Suprapubic skin (tissue), 4 donors: ENCODE data around the gene ROR2. TPM values are rescaled to one million over a fixed set of nuclear protein-coding genes. Genes with fewer than 3 reads are reported as not detected.

ENCODE experiments used
- DNase-seq, 2 donors: peaks; one replicate each; pipeline ENCODE4 v3.0.0-alpha.2; 2019; ENCODE audit warnings: low spot score in 2 of 2
- H3K27ac ChIP-seq: fragments of 200-600 bp; sonication (generic); one replicate; pipeline ENCODE4 v1.5.1; 2019
- H3K27me3 ChIP-seq: fragments of 200-600 bp; sonication (generic); one replicate; pipeline ENCODE4 v1.5.1; 2019
- H3K36me3 ChIP-seq: fragments of 200-600 bp; sonication (generic); one replicate; pipeline ENCODE4 v1.5.1; 2019
- H3K4me1 ChIP-seq: fragments of 200-600 bp; sonication (generic); one replicate; pipeline ENCODE4 v1.5.1; 2019
- H3K4me3 ChIP-seq: fragments of 200-600 bp; sonication (generic); one replicate; pipeline ENCODE4 v1.5.1; 2019; ENCODE audit warnings: mild to moderate bottlenecking
- H3K9me3 ChIP-seq: fragments of 200-600 bp; sonication (generic); one replicate; pipeline ENCODE4 v1.5.1; 2019
- EP300 ChIP-seq: sonication (generic); formaldehyde crosslinking; IDR thresholded peaks from one replicate; pipeline ENCODE4 v1.6.1; 2017; ENCODE audit warnings: antibody characterized with exemption
- POLR2A ChIP-seq, 2 donors: fragments of 450-650 bp; IDR thresholded peaks; one replicate each; pipeline ENCODE4 v1.6.1; 2017; ENCODE audit warnings: antibody characterized with exemption in 2 of 2, mild to moderate bottlenecking in 2 of 2, moderate library complexity in 2 of 2
- POLR2AphosphoS5 ChIP-seq, 3 donors: sonication (generic); formaldehyde crosslinking; IDR thresholded peaks; one replicate each; pipeline ENCODE4 v1.6.1; 2017; ENCODE audit warnings: antibody characterized with exemption in 3 of 3
- WGBS: methylation state at CpG from one replicate; pipeline ENCODE4 v1.1.5; 2018; 5-methylcytosine and 5-hydroxymethylcytosine counted together
- total RNA-seq, 4 donors: library from RNA; depleted of rRNA; stranded (reverse); fragments of >200 nt; gene quantifications; one replicate each; pipeline ENCODE4 v1.1.0, GENCODE V29; 2016
- TF ChIP-seq, protein P1 (sequence below), 2 donors: fragments of 200-600 bp in 1 of 2; fragments of 450-650 bp in 1 of 2; sonication (generic) in 1 of 2; IDR thresholded peaks; one replicate each; pipeline ENCODE4 v1.5.1; 2016 to 2019; ENCODE audit warnings: antibody characterized with exemption in 2 of 2, mild to moderate bottlenecking in 1 of 2, moderate library complexity in 1 of 2

The ROR2 gene
- total RNA-seq, 4 donors from 2014 or later = 3.3 to 7.3 (median 5.0) TPM

DNA sequence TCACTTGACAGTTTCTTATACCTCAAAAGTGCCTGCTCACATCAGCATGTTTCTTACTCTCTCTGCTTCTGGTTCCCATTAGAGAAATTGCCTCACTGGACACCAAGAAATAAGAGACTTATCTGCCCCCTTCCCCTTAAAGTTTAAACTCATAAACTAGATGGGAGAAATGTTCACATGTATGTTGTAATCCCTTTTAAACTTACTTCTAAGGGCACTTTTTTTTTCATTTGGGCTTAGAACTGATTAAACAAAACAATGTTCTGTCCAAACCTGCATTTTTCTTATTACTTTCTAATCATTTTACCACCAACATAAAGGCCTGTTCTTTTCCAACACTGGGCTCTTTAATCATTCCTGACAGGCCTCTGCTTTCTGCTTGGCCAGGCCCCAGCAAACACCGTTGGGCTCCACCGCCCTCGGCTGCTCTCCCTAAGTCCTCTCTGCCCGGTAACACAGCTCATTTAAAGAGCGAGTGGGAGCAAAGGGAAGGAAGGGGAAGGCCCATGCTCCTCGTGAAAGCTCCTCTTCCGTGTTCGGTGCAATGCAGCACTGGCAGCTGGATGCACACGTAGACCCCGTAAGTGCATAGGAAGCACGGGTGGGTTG is 53.4 kb downstream of the ROR2 start:
- WGBS = 20% methylated on average over 11 of the region's 11 CpGs
- Histone ChIP-seq H3K4me1 (peaks cover 55% of the 10 kb centered on the region), H3K36me3 (no peaks in the 10 kb centered on the region), H3K9me3 (no peaks in the 10 kb centered on the region), H3K27me3 (no peaks in the 10 kb centered on the region), H3K27ac (no peak overlapping the region), H3K4me3 (no peak overlapping the region)
- DNase-seq = no peak
- TF ChIP-seq, protein P1, sequence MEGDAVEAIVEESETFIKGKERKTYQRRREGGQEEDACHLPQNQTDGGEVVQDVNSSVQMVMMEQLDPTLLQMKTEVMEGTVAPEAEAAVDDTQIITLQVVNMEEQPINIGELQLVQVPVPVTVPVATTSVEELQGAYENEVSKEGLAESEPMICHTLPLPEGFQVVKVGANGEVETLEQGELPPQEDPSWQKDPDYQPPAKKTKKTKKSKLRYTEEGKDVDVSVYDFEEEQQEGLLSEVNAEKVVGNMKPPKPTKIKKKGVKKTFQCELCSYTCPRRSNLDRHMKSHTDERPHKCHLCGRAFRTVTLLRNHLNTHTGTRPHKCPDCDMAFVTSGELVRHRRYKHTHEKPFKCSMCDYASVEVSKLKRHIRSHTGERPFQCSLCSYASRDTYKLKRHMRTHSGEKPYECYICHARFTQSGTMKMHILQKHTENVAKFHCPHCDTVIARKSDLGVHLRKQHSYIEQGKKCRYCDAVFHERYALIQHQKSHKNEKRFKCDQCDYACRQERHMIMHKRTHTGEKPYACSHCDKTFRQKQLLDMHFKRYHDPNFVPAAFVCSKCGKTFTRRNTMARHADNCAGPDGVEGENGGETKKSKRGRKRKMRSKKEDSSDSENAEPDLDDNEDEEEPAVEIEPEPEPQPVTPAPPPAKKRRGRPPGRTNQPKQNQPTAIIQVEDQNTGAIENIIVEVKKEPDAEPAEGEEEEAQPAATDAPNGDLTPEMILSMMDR (IDR thresholded peaks at IDR 0.05) = no peak
- TF ChIP-seq POLR2AphosphoS5 (IDR thresholded peaks at IDR 0.05) (no peak), EP300 (no peak), POLR2A (IDR thresholded peaks at IDR 0.05) (no peak)

DNA sequence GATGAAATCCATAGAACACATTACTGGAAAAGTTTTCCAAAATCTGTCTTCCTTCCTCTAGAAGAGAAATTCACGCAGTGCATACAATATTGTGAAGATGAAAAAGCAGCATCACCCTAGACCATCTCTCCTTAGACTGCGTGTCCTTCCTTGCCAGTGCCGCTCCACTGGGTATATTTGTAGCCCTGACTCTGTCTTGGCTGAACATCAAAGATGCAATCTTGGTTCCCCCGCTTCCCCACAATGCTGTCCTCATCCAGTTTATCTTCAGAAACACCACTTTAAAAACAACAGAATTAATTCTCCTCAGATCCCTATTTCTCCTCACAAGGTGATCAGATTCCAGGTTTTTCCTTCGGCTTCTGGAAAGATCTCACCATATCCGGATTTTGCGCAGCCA is 53.9 kb downstream of the ROR2 start:
- H3K4me1 ChIP-seq = peaks cover 51% of the 10 kb centered on the region

DNA sequence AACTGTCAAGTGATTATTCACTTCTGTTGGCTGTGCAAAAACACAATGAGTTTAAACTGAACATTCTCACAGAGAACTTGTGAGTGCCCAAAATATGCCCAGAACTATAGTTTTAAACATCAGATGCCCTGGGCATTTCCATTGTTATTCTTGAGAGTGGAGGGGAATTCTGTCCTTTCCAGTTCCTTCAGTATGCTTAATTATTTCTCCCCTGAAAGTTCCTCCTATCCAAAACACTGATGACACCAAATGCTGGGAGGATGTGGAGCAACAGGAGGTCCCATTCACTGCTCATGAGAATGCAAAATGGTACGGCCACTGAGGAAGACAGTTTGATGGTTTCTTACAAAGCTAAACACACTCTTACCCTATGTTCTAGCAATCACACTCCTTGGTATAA is 55.5 kb downstream of the ROR2 start:
- no peak for DNase-seq
- no peaks in the 10 kb centered on the region for H3K27me3 ChIP-seq
- H3K9me3 ChIP-seq = no peaks in the 10 kb centered on the region
- H3K4me3 ChIP-seq = no peak overlapping the region
- H3K36me3 ChIP-seq = no peaks in the 10 kb centered on the region
- no peak overlapping the region for H3K27ac ChIP-seq
- H3K4me1 ChIP-seq = peaks cover 36% of the 10 kb centered on the region
- WGBS = 33% methylated on average over 1 of the region's 1 CpG
- TF ChIP-seq EP300 = no peak
- TF ChIP-seq, protein P1 (IDR thresholded peaks at IDR 0.05) = no peak
- no peak for TF ChIP-seq POLR2A (IDR thresholded peaks at IDR 0.05)
- TF ChIP-seq POLR2AphosphoS5 (IDR thresholded peaks at IDR 0.05) = no peak

More for the DNA sequence above, 53.9 kb downstream of the ROR2 start:
- Histone ChIP-seq H3K4me3 (no peak overlapping the region), H3K9me3 (no peaks in the 10 kb centered on the region), H3K36me3 (no peaks in the 10 kb centered on the region), H3K27me3 (no peaks in the 10 kb centered on the region), H3K27ac (no peak overlapping the region)
- no peak for DNase-seq
- TF ChIP-seq, protein P1 (IDR thresholded peaks at IDR 0.05) = no peak
- TF ChIP-seq POLR2AphosphoS5 (IDR thresholded peaks at IDR 0.05) (no peak), POLR2A (IDR thresholded peaks at IDR 0.05) (no peak)
- 77% methylated on average over 7 of the region's 7 CpGs for WGBS

DNA sequence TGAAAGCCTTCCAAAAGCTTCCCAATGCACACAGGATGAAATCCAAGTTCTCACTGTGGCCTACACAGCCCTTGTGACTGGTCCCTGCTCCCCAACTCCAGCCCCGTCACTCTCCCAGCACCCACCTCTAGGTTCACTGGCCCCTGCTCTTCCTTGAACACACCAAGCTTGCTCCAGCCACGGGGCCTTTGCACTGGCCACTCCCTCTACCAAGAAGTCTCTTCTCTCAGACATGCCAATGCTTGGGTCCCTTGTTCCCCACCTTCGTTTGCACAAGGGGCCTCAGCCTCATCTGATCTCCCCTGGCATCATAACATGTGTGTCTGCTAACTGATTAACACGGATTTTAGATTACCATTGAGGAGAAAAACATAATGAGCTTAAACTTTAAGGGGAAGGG is 56.0 kb downstream of the ROR2 start:
- no peak for DNase-seq
- Histone ChIP-seq H3K9me3 (no peaks in the 10 kb centered on the region), H3K4me1 (peaks cover 31% of the 10 kb centered on the region), H3K4me3 (no peak overlapping the region), H3K36me3 (no peaks in the 10 kb centered on the region), H3K27ac (no peak overlapping the region), H3K27me3 (no peaks in the 10 kb centered on the region)
- 91% methylated on average over 4 of the region's 4 CpGs for WGBS
- TF ChIP-seq, protein P1 (IDR thresholded peaks at IDR 0.05) = no peak
- TF ChIP-seq POLR2A (IDR thresholded peaks at IDR 0.05) = no peak
- no peak for TF ChIP-seq EP300
- no peak for TF ChIP-seq POLR2AphosphoS5 (IDR thresholded peaks at IDR 0.05)

DNA sequence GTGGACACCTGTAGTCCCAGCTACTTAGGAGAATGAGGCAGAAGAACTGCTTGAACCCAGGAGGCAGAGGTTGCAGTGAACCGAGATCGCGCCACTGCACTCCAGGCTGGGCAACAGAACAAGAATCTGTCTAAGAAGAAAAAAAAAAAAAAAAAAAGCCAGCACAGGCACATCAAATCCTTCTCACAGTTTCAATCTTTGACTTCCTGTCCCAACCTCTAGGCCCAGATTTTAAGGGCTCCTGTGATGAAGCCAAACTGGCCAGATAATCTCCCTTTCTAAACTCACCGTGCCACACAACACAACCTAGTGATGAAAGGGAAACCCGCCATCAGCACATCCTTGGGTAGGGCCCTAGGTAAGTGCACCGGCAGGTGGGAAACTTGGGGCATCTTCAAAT is 58.1 kb downstream of the ROR2 start:
- 85% methylated on average over 6 of the region's 6 CpGs for WGBS
- Histone ChIP-seq H3K27ac (no peak overlapping the region), H3K27me3 (no peaks in the 10 kb centered on the region), H3K9me3 (no peaks in the 10 kb centered on the region), H3K4me1 (peaks cover 11% of the 10 kb centered on the region), H3K4me3 (no peak overlapping the region), H3K36me3 (no peaks in the 10 kb centered on the region)
- no peak for TF ChIP-seq POLR2AphosphoS5 (IDR thresholded peaks at IDR 0.05)
- TF ChIP-seq POLR2A (IDR thresholded peaks at IDR 0.05) = no peak
- TF ChIP-seq, protein P1 (IDR thresholded peaks at IDR 0.05) = no peak
- no peak for TF ChIP-seq EP300
- DNase-seq = no peak
